Gastrocnemius medialis (tissue), 4 donors: ENCODE data around the gene SYNPR. TPM values are rescaled to one million over a fixed set of nuclear protein-coding genes. Genes with fewer than 3 reads are reported as not detected.

ENCODE experiments used
- ATAC-seq, 2 donors: fragments of 150-250 bp; one replicate each; pipeline ENCODE4 v1.9.1; 2016
- DNase-seq, 2 donors: peaks; one replicate each; pipeline ENCODE4 v3.0.0-alpha.2; 2019
- H3K27ac ChIP-seq, 4 donors: fragments of 200-600 bp; sonication (generic); 1 replicate in 1 of 4; 2 replicates in 3 of 4; pipeline ENCODE4 v1.5.1; 2016 to 2018; ENCODE audit warnings: mild to moderate bottlenecking in 2 of 4, moderate library complexity in 1 of 4
- H3K27me3 ChIP-seq, 3 donors: fragments of 200-600 bp; sonication (generic) in 2 of 3; 1 replicate in 1 of 3; 2 replicates in 2 of 3; pipeline versions ENCODE4 v1.5.1 to v1.6.0; 2016 to 2019; ENCODE audit warnings: mild to moderate bottlenecking in 1 of 3, moderate library complexity in 1 of 3
- H3K36me3 ChIP-seq, 2 donors: fragments of 200-600 bp; sonication (generic) in 1 of 2; one replicate each; pipeline ENCODE4 v1.5.1; 2017 to 2018
- H3K4me1 ChIP-seq, 2 donors: fragments of 200-600 bp; sonication (generic) in 1 of 2; one replicate each; pipeline ENCODE4 v1.5.1; 2016 to 2017; ENCODE audit warnings: mild to moderate bottlenecking in 2 of 2
- H3K4me3 ChIP-seq, 4 donors: fragments of 200-600 bp; sonication (generic) in 3 of 4; 1 replicate in 1 of 4; 2 replicates in 3 of 4; pipeline ENCODE4 v1.5.1; 2016 to 2019; ENCODE audit warnings: mild to moderate bottlenecking in 2 of 4
- H3K9me3 ChIP-seq, 3 donors: fragments of 200-600 bp; sonication (generic) in 2 of 3; 1 replicate in 1 of 3; 2 replicates in 2 of 3; pipeline ENCODE4 v1.5.1; 2016 to 2019
- POLR2A ChIP-seq, 2 donors: fragments of 450-650 bp; IDR thresholded peaks; one replicate each; pipeline ENCODE4 v1.6.1; 2017; ENCODE audit warnings: antibody characterized with exemption in 2 of 2, mild to moderate bottlenecking in 2 of 2, moderate library complexity in 2 of 2
- in situ Hi-C, 4 donors: fragments of 200-750 bp; cut with MboI; loops; one replicate each; pipeline versions ENCODE4 v1.15.0 to v1.8.0; 2017; ENCODE audit warnings: low sequenced_read_pairs in 4 of 4
- intact Hi-C: fragments of 100-400 bp; cut with DNase I; formaldehyde crosslinking; loops from one replicate; pipeline ENCODE4 v1.15.1; 2023; ENCODE audit warnings: low total_unique reads
- total RNA-seq, 4 donors: library from RNA; depleted of rRNA; stranded (reverse); fragments of >200 nt; gene quantifications; one replicate each; pipeline versions ENCODE4 v1.1.0 to v1.2.3, GENCODE V29; 2016
- TF ChIP-seq, protein P1 (sequence below), 5 experiments: fragments of 450-650 bp in 3 of 5; fragments of 200-600 bp in 2 of 5; sonication (generic) in 2 of 5; IDR thresholded peaks in 4 of 5; conservative IDR thresholded peaks in 1 of 5; 1 replicate in 4 of 5; 2 replicates in 1 of 5; pipeline ENCODE4 v1.5.1; 2016 to 2019; ENCODE audit warnings: antibody characterized with exemption in 5 of 5, mild to moderate bottlenecking in 3 of 5, moderate library complexity in 3 of 5

SYNPR gene
- total RNA-seq, 4 donors from 2014 or later, result not detected

DNA sequence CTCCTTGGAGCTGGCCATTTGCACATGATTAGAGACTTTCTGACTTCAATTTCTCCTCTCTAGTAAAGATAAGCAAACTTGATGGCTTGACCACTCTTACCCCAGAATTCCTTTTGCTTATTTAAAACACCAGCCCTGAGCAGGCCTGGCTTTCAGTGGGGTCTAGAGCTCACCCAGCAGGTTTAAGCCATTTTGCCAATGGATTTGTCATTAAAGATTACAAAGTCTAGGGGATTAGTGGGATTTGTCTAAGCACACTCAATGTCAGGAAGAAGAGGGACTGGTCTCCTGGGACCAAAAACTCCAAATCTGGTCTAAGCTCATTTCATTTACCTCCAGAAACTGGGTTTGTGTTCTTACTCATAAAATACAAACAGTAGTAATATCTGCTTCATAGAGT lies 317.1 kb downstream of the SYNPR start:
- Histone ChIP-seq H3K4me1 (no peaks in the 10 kb centered on the region), H3K27ac (no peak overlapping the region), H3K4me3 (no peak overlapping the region), H3K27me3 (no peaks in the 10 kb centered on the region), H3K9me3 (no peaks in the 10 kb centered on the region), H3K36me3 (no peaks in the 10 kb centered on the region)
- intact Hi-C loops (no loop called here), in situ Hi-C loops (no loop called here)
- no peak for DNase-seq
- TF ChIP-seq, protein P1, sequence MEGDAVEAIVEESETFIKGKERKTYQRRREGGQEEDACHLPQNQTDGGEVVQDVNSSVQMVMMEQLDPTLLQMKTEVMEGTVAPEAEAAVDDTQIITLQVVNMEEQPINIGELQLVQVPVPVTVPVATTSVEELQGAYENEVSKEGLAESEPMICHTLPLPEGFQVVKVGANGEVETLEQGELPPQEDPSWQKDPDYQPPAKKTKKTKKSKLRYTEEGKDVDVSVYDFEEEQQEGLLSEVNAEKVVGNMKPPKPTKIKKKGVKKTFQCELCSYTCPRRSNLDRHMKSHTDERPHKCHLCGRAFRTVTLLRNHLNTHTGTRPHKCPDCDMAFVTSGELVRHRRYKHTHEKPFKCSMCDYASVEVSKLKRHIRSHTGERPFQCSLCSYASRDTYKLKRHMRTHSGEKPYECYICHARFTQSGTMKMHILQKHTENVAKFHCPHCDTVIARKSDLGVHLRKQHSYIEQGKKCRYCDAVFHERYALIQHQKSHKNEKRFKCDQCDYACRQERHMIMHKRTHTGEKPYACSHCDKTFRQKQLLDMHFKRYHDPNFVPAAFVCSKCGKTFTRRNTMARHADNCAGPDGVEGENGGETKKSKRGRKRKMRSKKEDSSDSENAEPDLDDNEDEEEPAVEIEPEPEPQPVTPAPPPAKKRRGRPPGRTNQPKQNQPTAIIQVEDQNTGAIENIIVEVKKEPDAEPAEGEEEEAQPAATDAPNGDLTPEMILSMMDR (IDR thresholded peaks at IDR 0.05 in 4 of 5, conservative IDR thresholded peaks at IDR 0.05 in 1 of 5), result no peak
- TF ChIP-seq POLR2A (IDR thresholded peaks at IDR 0.05), result no peak
- ATAC-seq, result no peak

DNA sequence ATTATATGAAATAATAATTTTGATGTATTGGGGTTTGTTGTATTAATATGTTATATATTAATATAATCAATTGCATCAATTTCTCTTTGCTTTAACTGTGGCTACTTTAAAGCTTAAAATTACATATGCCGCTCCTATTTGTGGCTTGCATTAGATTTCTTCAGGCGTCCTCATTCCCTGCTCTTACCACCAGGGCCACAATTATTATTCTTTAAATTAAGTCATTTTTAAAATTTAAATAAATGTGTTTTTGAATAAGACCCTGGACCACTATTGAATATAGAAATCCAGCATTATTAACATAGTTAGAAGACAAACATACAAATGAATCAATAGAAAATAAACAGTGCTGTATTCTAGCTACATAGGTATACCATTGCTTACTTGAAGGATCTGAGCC lies 318.9 kb downstream of the SYNPR start:
- no peaks in the 10 kb centered on the region for H3K27me3 ChIP-seq
- in situ Hi-C loops (no loop called here), intact Hi-C loops (no loop called here)
- no peak for TF ChIP-seq POLR2A (IDR thresholded peaks at IDR 0.05)
- TF ChIP-seq, protein P1 (IDR thresholded peaks at IDR 0.05 in 4 of 5, conservative IDR thresholded peaks at IDR 0.05 in 1 of 5), result no peak
- H3K4me1 ChIP-seq, result no peaks in the 10 kb centered on the region
- DNase-seq (no peak), ATAC-seq (no peak)
- no peak overlapping the region for H3K27ac ChIP-seq
- H3K4me3 ChIP-seq, result no peak overlapping the region
- no peaks in the 10 kb centered on the region for H3K9me3 ChIP-seq
- no peaks in the 10 kb centered on the region for H3K36me3 ChIP-seq

DNA sequence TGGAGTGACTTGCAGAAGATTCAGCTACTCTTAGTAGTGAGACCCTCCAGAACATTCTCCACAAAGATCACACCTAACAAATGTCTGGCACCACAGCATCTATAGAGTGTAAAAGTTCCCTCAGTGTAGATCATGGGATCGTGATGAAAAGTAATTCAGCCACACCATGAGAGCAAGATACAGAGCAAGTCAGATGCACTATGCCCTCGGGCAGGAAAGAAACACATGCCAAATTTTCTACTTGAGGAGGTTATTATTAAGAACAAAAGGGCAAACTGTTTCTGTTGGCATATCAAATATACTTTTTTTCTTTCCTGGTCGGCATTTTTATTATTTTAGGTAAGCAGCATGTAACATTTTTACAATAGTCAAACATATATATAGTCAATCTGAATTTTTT lies 329.6 kb downstream of the SYNPR start:
- no peaks in the 10 kb centered on the region for H3K4me1 ChIP-seq
- in situ Hi-C loops (no loop called here), intact Hi-C loops (no loop called here)
- TF ChIP-seq POLR2A (IDR thresholded peaks at IDR 0.05), result no peak
- TF ChIP-seq, protein P1 (IDR thresholded peaks at IDR 0.05 in 4 of 5, conservative IDR thresholded peaks at IDR 0.05 in 1 of 5), result no peak
- no peak overlapping the region for H3K4me3 ChIP-seq
- no peaks in the 10 kb centered on the region for H3K36me3 ChIP-seq
- ATAC-seq (no peak), DNase-seq (no peak)
- no peaks in the 10 kb centered on the region for H3K27me3 ChIP-seq
- H3K27ac ChIP-seq, result no peak overlapping the region
- no peaks in the 10 kb centered on the region for H3K9me3 ChIP-seq

DNA sequence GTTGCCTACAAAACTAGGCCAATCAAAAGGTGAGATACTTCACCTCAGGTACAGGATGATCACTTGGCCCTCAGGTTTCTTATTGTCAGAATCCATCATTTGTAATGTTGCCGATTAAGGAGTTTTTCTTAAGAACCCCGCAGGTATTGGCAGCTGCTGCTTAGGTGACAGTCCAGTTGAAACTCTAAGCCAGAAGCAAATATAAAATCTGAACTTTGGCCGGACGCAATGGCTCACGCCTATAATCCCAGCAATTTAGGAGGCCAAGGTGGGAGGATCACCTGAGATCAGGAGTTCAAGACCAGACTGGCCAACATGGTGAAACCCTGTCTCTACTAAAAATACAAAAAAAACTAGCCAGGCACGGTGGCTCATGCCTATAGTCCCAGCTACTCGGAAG lies 331.3 kb downstream of the SYNPR start:
- no peak for DNase-seq
- no peak overlapping the region for H3K4me3 ChIP-seq
- no peak for ATAC-seq
- H3K36me3 ChIP-seq, result no peaks in the 10 kb centered on the region
- H3K9me3 ChIP-seq, result no peaks in the 10 kb centered on the region
- TF ChIP-seq, protein P1 (IDR thresholded peaks at IDR 0.05 in 4 of 5, conservative IDR thresholded peaks at IDR 0.05 in 1 of 5), result no peak
- TF ChIP-seq POLR2A (IDR thresholded peaks at IDR 0.05), result no peak
- in situ Hi-C loops (no loop called here), intact Hi-C loops (no loop called here)
- H3K27me3 ChIP-seq, result no peaks in the 10 kb centered on the region
- H3K4me1 ChIP-seq, result no peaks in the 10 kb centered on the region
- H3K27ac ChIP-seq, result no peak overlapping the region

DNA sequence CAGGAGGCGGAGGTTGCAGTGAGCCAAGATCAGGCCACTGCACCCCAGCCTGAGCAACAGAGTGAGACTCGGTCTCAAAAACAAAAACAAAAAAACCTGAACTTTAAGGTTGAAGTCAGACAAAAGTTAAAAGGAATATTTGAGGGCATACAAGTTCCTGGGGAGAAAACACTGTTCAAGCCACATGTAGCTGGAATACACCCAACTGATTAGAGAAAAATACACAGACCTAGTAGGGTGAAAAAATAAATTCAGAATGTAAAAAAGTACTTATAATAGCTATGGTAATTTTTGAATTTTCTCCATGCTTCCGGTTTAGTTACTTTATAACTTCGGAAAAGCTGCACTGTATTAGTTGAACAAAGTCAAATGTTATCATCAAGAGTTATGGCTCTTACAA lies 331.7 kb downstream of the SYNPR start:
- Histone ChIP-seq H3K4me1 (no peaks in the 10 kb centered on the region), H3K27me3 (no peaks in the 10 kb centered on the region), H3K36me3 (no peaks in the 10 kb centered on the region), H3K4me3 (no peak overlapping the region), H3K9me3 (no peaks in the 10 kb centered on the region), H3K27ac (no peak overlapping the region)
- intact Hi-C loops (no loop called here), in situ Hi-C loops (no loop called here)
- DNase-seq (no peak), ATAC-seq (no peak)
- TF ChIP-seq POLR2A (IDR thresholded peaks at IDR 0.05), result no peak
- TF ChIP-seq, protein P1 (IDR thresholded peaks at IDR 0.05 in 4 of 5, conservative IDR thresholded peaks at IDR 0.05 in 1 of 5), result no peak
